ENCODE results near the gene CABP5.

CABP5 gene

DNA sequence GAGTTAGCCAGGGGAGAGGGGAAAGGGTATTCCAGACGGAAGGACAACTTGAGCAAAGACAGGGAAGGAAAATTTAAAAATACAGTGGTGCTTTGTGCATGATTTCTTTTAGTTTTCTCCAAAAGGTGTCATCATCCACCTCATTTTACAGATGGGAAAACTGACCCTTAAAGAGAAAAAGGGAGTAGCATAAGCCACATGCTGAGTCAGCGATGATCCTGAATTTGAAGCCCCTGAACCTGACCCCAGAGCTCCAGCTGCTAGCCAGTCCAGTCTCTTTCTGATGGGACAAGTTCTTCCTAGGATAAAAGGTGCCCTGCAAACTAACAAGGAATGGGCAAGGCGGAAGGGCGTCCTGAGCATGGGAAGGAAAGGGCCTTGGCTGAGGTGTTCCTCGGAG lies 10.3 kb downstream of the CABP5 start:
- in situ Hi-C loops (cut with MboI; ENCODE audit: low sequenced_read_pairs): no loop called here

DNA sequence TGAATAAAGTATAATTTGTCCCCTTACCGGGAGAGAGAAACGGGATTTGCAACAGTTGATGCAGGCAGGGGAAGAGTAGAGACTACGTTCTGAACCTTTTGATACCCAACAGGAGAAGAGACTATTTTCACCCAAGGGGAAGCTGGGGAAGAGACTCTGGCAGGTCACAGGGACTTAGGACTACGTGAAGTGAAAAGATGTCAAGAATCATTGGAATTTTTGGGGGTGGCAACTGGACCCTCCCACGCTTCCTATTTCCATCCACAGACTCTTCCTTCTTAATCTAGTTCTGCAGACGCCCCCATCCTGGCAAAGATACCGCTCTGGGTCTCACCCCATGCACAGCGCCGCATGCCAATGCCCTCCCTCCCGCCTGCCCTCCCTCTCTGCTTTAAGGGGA lies 13.8 kb downstream of the CABP5 start:
- in situ Hi-C loops (cut with MboI; ENCODE audit: low sequenced_read_pairs): no loop called here

DNA sequence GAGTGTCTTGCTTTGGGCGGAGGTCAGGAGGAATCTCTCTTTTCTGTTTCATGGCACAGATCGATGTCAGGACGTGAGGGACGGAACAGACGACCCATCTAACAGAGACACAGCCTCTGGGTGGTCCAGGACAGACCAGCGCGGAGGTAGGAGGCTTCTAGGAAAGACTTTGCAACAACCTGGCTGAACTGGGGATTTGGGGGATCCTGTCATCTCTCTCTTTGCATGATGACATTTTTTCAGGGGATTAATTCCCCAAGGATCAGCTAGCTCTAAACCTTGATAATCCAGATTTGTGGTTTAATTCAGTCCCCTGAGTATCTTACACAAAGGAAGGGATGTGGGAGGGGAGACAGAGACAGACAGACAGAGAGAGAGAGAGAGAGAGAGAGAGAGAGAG lies 14.4 kb downstream of the CABP5 start:
- in situ Hi-C loops (cut with MboI; ENCODE audit: low sequenced_read_pairs): no loop called here

DNA sequence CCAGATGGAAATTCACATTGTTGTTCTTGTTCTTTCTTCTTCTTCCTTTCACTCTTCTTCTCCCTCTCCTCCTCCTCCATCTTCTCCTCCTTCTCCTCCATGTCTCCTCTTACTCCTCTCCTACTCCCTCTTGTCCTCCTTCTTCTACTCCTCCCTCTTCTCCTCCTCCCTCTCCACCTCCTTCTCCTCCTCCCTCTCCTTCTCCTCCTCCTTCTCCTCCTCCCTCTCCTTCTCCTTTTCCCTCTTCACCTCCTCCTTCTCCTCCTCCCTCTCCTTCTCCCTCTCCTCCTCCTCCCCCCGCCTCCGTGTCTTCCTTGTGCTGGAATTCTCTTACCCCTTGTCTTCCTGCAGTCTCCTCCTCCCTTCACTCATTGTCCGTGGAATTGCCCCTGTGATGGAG lies 18.4 kb downstream of the CABP5 start:
- in situ Hi-C loops (cut with MboI; ENCODE audit: low sequenced_read_pairs): no loop called here

DNA sequence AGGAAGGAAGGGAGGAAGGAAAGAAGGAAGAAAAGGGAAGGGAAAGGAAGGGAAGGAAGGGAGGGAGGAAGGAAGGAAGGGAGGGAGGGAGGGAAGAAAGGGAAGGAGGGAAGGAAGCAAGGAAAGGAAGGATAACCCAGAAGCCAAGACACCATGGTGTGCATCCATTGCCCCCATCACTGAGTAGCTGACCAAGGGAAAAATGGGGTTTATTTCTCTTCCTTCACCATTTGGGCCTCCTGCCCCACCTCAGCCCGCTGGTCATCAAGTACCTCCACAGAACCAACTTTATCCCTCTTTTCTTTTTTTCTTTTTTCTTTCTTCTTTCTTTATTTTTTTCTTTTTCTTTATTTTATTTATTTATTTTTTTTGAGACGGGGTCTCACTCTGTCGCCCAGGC lies 20.4 kb downstream of the CABP5 start:
- in situ Hi-C loops (cut with MboI; ENCODE audit: low sequenced_read_pairs): no loop called here

DNA sequence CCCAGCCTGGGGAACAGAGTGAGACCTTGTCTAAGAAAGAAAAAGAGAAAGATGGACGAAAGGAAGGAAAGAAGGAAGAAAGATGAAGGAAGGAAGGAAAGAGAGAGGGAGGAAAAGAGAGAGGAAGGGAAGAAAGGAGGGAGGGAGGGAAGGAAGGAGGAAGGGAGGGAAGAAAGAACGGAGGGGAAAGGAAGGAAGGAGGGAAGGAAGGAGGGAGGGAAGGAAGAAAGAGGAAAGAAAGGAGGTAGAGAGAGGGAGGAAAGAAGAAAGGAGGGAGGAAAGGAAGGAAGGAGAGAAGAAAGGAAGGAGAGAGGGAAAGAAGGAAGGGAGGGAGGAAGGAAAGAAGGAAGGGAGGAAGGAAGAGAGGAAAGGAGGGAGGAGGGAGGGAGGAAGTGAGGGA lies 20.9 kb downstream of the CABP5 start:
- in situ Hi-C loops (cut with MboI; ENCODE audit: low sequenced_read_pairs): no loop called here

DNA sequence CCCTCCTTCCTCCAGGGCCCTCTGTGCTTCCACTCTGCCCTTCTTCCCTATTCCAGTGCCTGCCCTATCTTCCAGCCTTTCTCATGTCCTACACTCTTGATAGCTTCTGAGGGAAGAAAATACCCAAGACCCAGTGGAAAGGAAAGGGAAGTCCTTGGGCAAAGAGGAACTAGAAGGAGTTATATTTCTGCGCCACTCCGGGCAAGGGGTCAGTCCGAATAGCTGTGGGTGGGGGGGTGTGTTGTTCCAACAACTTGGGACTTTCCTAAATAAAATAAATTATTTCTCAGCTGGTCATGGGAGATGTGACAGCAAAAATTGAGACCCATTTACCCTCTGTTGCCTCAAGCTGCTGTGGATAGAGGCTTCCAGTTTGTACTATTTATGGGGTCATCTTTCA lies 23.2 kb downstream of the CABP5 start:
- in situ Hi-C loops (cut with MboI; ENCODE audit: low sequenced_read_pairs): no loop called here

DNA sequence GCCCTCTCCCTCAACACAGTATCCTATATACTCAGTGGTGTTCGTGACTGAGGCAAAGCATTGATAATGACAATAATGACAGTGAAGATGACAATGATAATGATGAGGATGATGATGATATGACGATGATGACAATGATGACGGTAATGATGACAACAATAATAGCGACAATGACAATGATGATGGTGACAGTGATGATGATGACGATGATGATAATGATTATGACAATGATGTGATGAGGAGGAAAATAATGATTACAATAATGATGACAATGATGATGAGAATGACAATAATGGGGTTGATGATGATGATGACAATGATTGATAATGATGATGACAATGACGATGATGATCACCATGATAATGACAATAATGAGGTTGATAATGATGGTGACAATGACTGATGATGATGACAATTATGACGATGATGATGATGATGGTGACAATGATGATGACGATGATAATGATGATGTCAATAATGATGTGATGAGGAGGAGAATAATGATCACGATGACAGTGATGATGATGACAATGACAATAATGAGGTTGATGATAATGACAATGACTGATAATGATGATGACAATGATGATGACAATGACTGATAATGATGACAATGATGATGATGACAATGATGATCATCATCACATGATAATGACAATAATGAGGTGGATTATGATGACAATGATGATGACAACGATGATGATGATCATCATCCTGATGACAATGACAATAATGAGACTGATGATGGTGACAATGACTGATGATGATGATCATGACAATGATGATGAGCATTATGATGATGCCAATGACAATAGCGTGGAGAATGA lies 32.7 kb downstream of the CABP5 start:
- in situ Hi-C loops (cut with MboI; ENCODE audit: low sequenced_read_pairs): no loop called here

DNA sequence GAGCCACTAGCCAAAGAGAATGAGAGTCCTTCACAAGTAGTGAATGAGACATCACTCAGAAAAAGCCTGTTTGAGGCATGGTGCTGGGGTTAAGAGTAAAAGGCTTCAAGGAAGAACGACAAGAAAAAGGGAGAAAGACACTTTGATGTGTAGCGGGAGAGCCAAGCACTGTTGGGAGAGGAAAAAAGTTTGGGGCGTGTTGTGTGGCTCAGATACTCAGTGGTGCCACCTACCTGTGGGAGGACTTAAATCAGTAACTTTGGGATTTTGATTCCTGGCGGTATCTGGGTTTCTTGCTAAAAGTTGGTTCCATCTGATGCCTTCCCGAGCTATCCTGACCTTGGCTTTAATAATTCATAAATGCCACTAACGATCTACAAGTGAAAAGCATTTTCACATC lies 37.1 kb downstream of the CABP5 start:
- in situ Hi-C loops (cut with MboI; ENCODE audit: low sequenced_read_pairs): no loop called here

DNA sequence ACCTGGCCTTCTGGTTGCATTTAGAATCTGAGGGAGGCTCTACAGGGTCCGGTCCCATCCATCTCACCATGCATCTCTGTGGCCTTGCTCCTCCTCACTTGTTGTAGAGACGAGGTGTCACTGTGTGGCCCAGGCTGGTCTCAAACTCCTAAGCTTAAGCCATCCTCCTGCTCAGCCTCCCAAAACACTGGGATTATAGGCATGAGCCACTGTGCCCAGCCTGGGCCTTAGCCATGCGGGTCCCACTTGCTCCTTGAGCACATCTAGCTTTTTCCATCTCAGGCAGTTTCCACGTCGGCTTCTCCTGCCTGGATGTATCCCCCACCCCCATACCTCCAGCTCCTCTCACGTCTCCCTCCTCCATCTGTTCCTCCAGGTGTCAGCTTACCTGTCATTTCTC lies 39.6 kb downstream of the CABP5 start:
- in situ Hi-C loops (cut with MboI; ENCODE audit: low sequenced_read_pairs): no loop called here

DNA sequence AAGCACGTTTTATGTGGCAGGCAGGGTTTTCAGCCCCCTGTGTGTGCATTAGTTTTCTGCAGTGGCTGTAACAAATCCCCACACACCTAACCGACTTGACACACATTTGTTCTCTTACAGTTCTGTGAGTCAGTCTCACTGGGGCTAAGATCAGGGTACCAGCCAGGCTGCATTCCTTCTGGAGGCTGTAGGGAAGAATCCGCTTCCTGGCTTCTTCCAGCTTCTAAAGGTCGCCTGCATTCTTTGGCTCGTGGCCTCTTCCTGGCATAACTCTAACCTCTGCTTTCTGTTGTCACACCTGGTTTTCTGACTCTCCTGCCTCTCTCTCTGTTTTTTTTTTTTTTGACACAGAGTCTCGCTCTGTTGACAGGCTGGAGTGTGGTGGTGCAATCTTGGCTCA lies 43.0 kb downstream of the CABP5 start:
- in situ Hi-C loops (cut with MboI; ENCODE audit: low sequenced_read_pairs): no loop called here

DNA sequence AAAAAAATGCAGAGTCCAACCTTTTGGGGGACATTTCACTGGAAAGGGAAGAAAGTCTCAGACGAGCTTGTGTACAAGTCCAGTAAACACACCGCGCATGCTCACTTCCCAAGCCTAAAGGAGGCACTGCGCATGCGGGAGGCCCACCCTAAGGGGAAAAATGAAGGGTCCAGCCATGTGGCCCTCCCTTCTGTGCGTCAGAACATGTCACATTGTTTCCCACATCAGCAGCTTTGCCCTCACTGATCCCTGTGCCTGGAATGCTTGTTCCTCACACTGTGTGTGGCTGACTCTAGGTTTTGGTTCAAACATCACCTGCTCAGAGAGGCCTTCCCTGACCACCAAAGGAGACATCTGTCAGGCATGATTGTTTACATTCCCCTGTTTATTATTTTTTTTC lies 45.1 kb downstream of the CABP5 start:
- in situ Hi-C loops (cut with MboI; ENCODE audit: low sequenced_read_pairs): no loop called here

DNA sequence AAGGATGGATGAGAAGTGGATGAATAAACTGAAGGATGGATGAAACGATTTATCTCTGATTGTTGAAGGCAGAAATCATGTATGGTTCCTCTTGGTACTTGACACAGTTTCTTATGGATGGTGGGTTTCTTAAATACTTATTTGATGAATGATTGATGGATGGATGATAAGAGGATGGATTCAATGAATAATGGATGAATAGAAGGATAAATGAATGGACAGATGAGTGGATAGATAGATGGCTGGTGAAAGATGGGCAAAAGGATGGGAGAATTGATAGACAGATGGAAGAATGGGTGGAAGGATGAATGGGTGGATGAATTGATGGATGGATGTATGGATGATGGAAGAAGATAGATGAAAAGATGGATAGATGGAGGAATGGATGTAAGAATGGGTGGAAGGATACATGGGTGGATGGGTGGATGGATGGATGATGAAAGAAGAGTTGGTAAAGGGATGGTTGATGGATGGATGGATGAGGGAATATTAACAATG lies 47.6 kb downstream of the CABP5 start:
- in situ Hi-C loops (cut with MboI; ENCODE audit: low sequenced_read_pairs): no loop called here

DNA sequence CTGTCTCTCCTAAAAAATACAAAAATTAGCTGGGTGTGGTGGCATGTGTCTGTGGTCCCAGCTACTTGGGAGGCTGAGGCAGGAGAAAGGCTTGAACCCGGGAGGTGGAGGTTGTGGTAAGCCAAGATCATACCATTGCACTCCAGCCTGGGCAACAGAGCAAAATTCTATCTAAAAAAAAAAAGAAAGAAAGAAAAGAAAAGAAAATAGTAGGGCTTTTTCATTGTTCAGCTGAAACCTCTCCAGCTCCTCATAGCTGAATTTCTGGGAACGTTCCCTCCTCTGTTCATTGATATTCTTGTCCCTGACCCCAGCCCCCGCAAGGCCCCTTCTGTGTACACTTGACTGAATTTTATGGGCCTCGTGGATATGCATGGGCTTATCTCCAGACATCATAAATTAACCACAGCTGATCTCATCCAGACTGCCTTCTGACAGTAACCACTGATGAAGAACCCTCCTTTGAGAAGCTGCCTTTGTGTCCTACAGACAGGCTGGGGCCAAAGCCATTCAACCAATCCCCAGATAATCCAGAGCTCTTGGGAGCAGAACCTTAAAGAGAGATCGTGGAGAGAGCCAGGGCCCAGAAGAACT lies 49.6 kb downstream of the CABP5 start, which contains the start of gene ELSPBP1:
Gene ELSPBP1, plus strand, starts transcription at position 424 of the 594 bp plus-strand sequence. CDS start 14,036 bp downstream, outside the sequence.
- in situ Hi-C loops (cut with MboI; ENCODE audit: low sequenced_read_pairs): no loop called here

DNA sequence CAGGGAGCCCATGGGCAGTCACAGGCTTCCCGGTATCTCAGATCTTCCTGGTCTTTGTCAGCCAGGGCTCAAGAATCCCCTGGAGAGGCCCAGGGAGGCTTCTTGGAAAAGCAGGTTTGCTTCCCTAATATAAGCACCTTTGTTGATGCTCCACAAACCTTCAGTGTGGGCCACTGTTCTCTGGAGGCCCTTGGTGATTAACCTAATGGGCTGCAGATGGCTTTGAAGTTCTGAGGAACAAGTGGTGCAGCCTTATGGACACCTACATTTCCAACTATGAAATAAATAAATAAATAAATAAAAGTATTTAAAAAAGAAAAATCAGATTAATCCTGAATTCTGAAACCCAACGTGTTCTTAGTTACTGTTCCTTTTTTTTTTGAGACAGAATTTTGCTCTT lies 51.8 kb downstream of the CABP5 start, which contains the start of gene BSPH1:
Gene BSPH1, minus strand, starts transcription at position 101 of the 400 bp plus-strand sequence. Its CDS starts 89 bp downstream, at position 12.
- in situ Hi-C loops (cut with MboI; ENCODE audit: low sequenced_read_pairs): no loop called here

DNA sequence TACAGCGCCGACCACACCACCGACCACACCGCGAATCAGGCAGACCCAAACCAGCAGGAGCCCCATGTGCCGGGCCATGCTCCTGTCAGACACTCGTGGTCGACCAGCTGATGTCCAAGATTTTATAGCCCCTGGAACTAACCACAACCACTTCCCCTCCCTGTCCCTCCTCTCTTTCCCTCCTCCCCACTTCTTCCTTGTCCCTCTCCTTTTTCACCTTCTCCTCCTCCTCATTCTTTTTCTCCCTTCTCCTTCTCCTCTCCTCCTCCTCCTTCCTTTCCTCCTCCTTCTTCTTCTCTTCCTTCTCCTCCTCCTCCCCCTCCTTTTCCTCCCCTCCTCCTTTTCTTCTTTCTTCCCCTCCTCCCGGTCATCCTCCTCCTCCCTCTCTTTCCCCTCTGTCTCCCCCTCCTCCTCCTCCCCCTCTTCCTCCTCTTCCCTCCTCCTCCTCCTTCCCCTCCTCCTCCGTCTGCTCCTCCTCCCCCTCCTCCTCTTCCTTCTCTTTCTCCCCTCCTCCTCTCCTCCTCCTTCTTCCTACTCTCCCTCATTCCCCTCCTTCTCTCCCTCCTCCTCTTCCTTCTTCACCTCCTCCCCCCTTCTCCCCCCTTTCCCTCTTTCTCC lies 52.6 kb downstream of the CABP5 start:
- in situ Hi-C loops (cut with MboI; ENCODE audit: low sequenced_read_pairs): no loop called here
